ENCODE data around the gene ITPR3.
A peak's percentile ranks its signal among the peaks of the same experiment; 100 is the strongest.

Gene ITPR3

GRCh38 chr6:33700391-33701050 is 79.4 kb downstream of the ITPR3 start:
- DNase-seq (ENCODE audit: low read depth): peak; percentile 67

DNA sequence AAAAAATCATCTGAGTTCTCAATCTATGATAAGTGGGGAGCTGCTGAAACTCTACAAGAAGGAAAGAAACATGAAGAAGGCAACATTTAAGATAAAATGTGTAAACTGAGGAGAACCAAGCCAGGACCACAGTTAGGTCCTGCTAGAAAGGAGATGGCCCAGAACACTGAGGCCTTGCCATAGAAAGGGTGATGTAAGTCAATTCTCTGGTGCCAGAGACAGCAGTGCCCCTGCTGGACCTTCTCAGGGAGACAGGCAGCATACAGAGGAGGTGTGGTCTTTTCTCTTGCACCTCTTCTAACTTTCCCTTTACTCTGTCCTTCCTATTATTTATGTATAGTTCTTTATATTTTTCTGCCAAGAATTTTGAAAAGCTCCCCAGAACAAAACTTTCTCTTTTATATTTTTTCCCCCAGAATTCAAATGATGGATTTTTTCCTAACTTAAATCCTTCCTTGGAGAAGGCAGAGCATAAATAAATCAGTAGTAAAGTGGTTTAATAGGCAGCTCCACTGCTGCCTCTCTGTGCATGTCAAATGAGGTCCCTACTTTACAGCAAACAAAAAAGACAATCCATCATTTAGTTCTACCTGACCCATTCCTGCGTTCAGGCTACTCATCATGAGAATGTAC is 81.3 kb downstream of the ITPR3 start:
- no peak for DNase-seq (ENCODE audit: low read depth)

GRCh38 chr6:33704215-33705066 is 83.3 kb downstream of the ITPR3 start:
- DNase-seq (ENCODE audit: low read depth): no peak

DNA sequence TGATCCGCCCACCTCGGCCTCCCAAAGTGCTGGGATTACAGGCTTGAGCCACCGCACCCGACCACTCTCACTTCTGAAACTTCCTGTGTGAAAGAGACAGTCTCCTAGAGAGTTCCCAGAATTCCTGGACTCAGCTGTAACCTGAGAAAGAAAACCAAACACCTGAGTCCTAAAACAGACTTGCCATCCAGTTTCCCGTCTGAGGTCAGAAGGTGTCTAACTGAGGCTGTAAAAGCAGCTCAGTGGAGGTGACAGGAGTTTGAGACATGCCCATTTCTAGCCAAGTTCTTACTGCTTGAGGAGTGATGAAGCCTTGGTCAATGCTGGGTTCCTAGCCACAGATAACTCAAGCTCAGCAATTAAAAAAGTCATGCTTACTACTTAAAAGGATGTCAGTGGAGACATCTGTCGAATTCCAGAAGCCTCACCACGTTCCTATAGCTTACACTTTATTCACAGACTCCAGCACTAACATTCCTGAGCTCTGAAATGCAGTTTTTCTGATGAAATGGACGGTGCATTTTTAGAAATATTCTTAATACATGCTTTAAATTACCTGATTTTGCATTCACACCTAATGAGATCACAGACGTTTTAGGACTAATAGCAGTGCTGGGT is 84.3 kb downstream of the ITPR3 start:
- DNase-seq (ENCODE audit: low read depth): no peak

- no peak for DNase-seq (ENCODE audit: low read depth)
Measured at GRCh38 chr6:33705955-33706725, 85.0 kb downstream of the ITPR3 start.

- no peak for DNase-seq (ENCODE audit: low read depth)
Measured at GRCh38 chr6:33707771-33708170, 86.6 kb downstream of the ITPR3 start.

- no peak for DNase-seq (ENCODE audit: low read depth)
Measured at GRCh38 chr6:33708516-33709204, 87.5 kb downstream of the ITPR3 start.

DNA sequence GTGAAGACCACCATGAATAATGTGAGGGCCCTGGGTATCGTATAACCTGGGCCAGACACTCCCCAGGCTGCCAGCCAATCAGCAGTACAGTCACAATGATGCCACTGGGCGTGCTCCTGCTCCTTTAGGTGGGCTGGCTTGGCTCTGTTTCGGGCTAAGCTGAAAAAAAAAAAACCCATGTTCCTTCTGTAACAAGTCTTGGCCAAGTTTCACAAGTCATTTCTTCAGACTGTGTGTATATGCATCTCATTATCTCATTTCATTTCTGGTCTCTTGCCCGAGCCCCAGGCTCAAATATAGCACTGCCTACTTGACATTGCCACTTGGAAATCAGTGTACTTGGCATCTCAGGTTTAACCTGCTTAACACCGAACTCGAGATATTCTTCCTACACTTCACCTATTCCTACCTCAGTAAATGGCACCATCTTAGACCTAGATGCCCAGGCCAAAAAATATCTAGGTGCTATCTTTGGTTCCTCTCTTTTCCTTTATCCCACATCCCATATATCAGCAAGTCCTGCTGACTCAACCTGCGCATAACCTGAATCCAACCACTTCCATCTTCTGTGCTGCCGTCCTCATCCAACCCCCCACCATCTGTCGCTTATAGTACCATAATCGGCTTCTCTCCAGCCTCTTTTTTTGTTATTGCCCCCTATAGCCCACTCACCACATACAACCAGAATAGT is 88.6 kb downstream of the ITPR3 start:
- no peak for DNase-seq (ENCODE audit: low read depth)

DNA sequence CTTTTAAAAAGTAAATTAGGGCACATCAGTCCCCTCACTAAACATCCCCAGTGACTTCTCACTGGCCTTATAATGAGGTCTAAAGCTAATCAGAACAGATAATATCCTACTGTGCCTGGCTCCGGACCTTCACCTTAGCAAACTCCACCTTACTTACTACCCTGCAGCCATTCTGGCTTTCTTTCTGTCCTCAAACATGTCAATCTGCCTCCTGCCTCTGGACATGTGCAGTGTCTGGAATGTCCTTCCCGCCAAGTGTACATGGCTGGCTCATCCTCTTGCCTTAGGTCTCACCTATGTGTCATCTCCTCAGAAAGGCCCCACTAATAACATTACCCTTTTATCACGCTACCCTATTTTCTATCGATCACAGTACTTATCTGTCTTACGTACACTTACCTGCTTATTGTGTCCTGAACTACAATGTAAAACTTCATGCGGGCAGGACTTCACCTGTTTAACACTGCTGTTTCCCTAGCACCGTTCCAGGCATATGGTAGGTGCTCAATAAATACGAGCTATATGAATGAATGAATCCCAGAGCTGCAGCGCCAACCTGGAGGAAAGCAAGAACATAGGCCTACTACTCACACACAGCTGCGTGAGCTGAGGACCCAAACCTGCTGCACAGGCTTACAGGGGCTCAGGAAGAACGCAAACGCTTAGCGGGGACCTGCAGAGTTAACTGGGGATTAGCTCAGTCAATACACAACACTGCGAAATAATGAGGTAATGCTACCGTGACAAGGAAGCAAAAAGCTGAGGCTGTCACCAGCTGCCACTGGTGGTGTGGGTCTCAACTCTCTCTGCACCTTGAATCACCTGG is 89.4 kb downstream of the ITPR3 start:
- DNase-seq (ENCODE audit: low read depth): no peak

GRCh38 chr6:33711140-33712129 is 90.3 kb downstream of the ITPR3 start, which contains the start of gene UQCC2:
Gene UQCC2, minus strand, starts transcription at chr6:33711700. Its CDS starts 14 bp downstream, at chr6:33711686.
- DNase-seq (ENCODE audit: low read depth): peak; percentile 95

- no peak for DNase-seq (ENCODE audit: low read depth)
Measured at GRCh38 chr6:33712914-33713313, 91.8 kb downstream of the ITPR3 start.

- no peak for DNase-seq (ENCODE audit: low read depth)
Measured at GRCh38 chr6:33713786-33714185, 92.7 kb downstream of the ITPR3 start.

DNA sequence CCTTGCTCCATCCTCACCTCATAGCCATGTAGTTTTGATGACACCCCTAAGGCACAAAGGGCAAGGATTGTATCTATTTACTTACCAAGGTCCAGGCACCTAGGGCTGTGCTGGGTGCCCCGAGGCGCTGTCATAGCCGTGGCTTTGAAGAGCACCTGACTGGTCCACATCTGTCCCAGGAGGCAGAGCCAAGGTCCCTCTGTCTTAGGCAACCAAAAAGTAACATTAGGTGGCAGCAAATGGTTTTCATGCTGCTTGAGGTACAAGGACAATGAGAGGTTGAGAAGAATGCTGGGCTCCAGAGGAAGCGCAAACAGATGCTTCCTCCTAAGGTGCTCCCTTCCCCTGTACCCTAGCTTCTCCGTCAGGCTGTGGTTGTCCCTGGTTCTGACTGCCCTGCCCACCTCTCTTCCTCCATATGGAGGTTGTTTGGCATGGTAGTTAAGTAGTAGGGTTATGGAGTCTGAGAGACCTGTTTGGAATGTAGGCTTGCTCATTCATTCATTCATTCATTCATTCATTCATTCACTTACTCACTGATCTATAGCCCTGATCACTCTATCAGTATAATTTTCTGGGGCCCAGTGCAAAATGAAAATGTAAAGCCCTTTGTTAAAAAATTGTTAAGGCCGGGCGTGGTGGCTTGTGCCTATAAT is 93.4 kb downstream of the ITPR3 start:
- DNase-seq (ENCODE audit: low read depth): no peak

DNA sequence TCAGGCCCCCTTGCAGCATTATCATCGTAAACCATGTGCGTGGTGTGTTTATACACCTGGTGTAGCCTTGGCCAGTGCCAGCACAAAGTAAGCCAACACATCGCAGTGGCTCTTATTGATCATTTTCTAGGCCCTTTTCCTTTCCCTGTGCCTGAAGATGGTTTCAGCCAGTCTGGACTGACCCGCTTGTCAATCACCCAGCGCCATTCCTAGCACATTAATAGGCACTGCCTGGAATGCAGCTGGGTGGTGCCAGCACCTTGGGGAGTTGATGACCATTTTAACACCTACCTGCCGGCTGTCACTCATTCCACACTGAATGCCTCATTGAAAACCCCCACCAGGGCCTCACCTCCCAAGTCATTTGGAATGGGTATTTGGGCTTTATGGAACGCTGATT is 95.3 kb downstream of the ITPR3 start:
- DNase-seq (ENCODE audit: low read depth): no peak

GRCh38 chr6:33716890-33717632 is 95.9 kb downstream of the ITPR3 start:
- no peak for DNase-seq (ENCODE audit: low read depth)

GRCh38 chr6:33717934-33718455 is 96.9 kb downstream of the ITPR3 start:
- DNase-seq (ENCODE audit: low read depth): no peak

DNA sequence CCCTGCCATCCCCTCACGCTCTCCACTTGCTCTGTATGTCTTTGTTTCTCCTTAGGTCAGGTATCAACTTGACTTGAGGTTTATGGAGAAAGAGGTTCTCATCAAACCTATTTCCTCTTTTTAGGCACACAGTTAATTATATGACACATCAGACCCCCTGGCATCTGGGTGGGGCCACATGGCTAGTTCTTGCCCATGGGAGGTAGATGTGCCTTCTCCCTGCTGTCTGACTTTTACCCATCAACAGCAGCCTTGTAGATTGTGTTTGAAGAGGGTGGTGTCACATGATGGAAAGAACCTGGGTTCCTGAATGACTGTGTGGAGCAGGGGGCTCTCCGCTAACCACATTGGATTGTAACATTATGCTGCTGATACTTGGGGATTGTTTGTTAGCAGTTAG is 97.6 kb downstream of the ITPR3 start:
- no peak for DNase-seq (ENCODE audit: low read depth)

All from stimulated activated CD4-positive, alpha-beta T cell treated with anti-CD3 and anti-CD28 coated beads, Interleukin-2, amount 100 ng/mL, for 4 hours (primary cell).